Activated CD4-positive, alpha-beta T cell treated with anti-CD3 and anti-CD28 coated beads for 36 hours (primary cell): Measurements from ENCODE around the gene SFMBT1. TPM values are rescaled to one million over a fixed set of nuclear protein-coding genes. Genes with fewer than 3 reads are reported as not detected.

Experiments
- ATAC-seq: fragments of 200-7000 bp; cut with Tn5 transposase; one replicate; pipeline ENCODE4 v1.10.0; 2021; ENCODE audit warnings: mild to moderate bottlenecking, moderate library complexity
- CTCF ChIA-PET: fragments of 350-600 bp; sonication (Branson Sonifier 250); formaldehyde crosslinking; loops from one replicate; lab custom pipeline; 2021; ENCODE audit warnings: antibody characterized with exemption; lab: Charles Lee
- POLR2A ChIA-PET: fragments of 350-600 bp; sonication (Branson Sonifier 250); formaldehyde crosslinking; loops from one replicate; lab custom pipeline; 2021; ENCODE audit warnings: antibody characterized with exemption, inconsistent platforms; lab: Charles Lee
- DNase-seq: peaks from one replicate; pipeline ENCODE4 v3.0.0-alpha.2; 2020
- H3K27ac Mint-ChIP-seq: one replicate; pipeline ENCODE4 v1.8.0; 2021; ENCODE audit warnings: mixed read lengths
- H3K27me3 Mint-ChIP-seq: one replicate; pipeline ENCODE4 v1.8.0; 2021; ENCODE audit warnings: mixed read lengths
- H3K36me3 Mint-ChIP-seq: one replicate; pipeline ENCODE4 v1.8.0; 2021; ENCODE audit warnings: low read depth, mixed read lengths
- H3K4me1 Mint-ChIP-seq: one replicate; pipeline ENCODE4 v1.8.0; 2021; ENCODE audit warnings: mixed read lengths
- H3K4me3 Mint-ChIP-seq: one replicate; pipeline ENCODE4 v1.8.0; 2021; ENCODE audit warnings: mild to moderate bottlenecking, moderate library complexity, mixed read lengths
- H3K9me3 Mint-ChIP-seq: one replicate; pipeline ENCODE4 v1.8.0; 2021; ENCODE audit warnings: low read depth, mixed read lengths
- intact Hi-C, 2 experiments: fragments of 100-400 bp; cut with DNase I in 1 of 2; cut with micrococcal nuclease in 1 of 2; formaldehyde crosslinking; loops; one replicate each; pipeline versions ENCODE4 v1.14.2 to v1.15.1; 2022 to 2024; cut with DNase I, micrococcal nuclease
- total RNA-seq, 2 experiments: library from RNA; stranded (reverse); gene quantifications; one replicate each; pipeline ENCODE4 v1.2.3, GENCODE V29; 2021

Gene SFMBT1
- total RNA-seq, 2 experiments from 2014 or later, result 14.5 to 20.3 TPM

- DNase-seq, result no peak
- CTCF ChIA-PET, result interaction anchor here (1.3 to 2.2 kb wide), 2 partner anchors 19 to 55 kb away, joined by 3 to 11 read pairs; no protein-coding TSS in a partner anchor
These were observed 171.6 kb downstream of the SFMBT1 start for GRCh38 chr3:52874160-52874701.

GRCh38 chr3:52873433-52874159, 172.3 kb downstream of the SFMBT1 start:
- intact Hi-C loops, result loop anchor here in 1 of 2 experiments (1.0 kb wide), 1 partner anchor 20 kb away; no protein-coding TSS in a partner anchor
- Mint-ChIP-seq H3K9me3 (no peaks in the 10 kb centered on the region), H3K27ac (no peak overlapping the region), H3K27me3 (no peaks in the 10 kb centered on the region), H3K4me3 (no peak overlapping the region), H3K4me1 (peaks cover 37% of the 10 kb centered on the region), H3K36me3 (no peaks in the 10 kb centered on the region)
- DNase-seq (no peak), ATAC-seq (peak; percentile 69)
- CTCF ChIA-PET, result interaction anchor here (2.2 kb wide), 1 partner anchor 20 kb away, joined by 11 read pairs; no protein-coding TSS in a partner anchor
- POLR2A ChIA-PET, result no interaction called here

More at GRCh38 chr3:52874160-52874701, 171.6 kb downstream of the SFMBT1 start:
- no peak overlapping the region for H3K4me3 Mint-ChIP-seq
- peak; percentile 42 for ATAC-seq
- H3K27me3 Mint-ChIP-seq, result no peaks in the 10 kb centered on the region
- H3K27ac Mint-ChIP-seq, result no peak overlapping the region
- POLR2A ChIA-PET, result no interaction called here
- no peaks in the 10 kb centered on the region for H3K9me3 Mint-ChIP-seq
- intact Hi-C loops, result loop anchor here in 1 of 2 experiments (1.0 kb wide), 1 partner anchor 19 kb away; no protein-coding TSS in a partner anchor
- H3K36me3 Mint-ChIP-seq, result no peaks in the 10 kb centered on the region
- H3K4me1 Mint-ChIP-seq, result peaks cover 37% of the 10 kb centered on the region

- no peaks in the 10 kb centered on the region for H3K9me3 Mint-ChIP-seq
- ChIA-PET POLR2A (interaction anchor here (0.7 kb wide), 1 partner anchor 217 kb away, joined by 4 read pairs; no protein-coding TSS in a partner anchor), CTCF (no interaction called here)
- DNase-seq, result no peak
- no peaks in the 10 kb centered on the region for H3K27me3 Mint-ChIP-seq
- H3K36me3 Mint-ChIP-seq, result no peaks in the 10 kb centered on the region
- peaks cover 37% of the 10 kb centered on the region for H3K4me1 Mint-ChIP-seq
- H3K4me3 Mint-ChIP-seq, result no peak overlapping the region
- ATAC-seq, result no peak
- intact Hi-C loops, result no loop called here
- H3K27ac Mint-ChIP-seq, result peak overlapping the region; percentile 32
These were observed 173.6 kb downstream of the SFMBT1 start for GRCh38 chr3:52872245-52872644.

- ATAC-seq (no peak), DNase-seq (no peak)
- ChIA-PET CTCF (no interaction called here), POLR2A (no interaction called here)
- intact Hi-C loops, result no loop called here
- Mint-ChIP-seq H3K9me3 (no peaks in the 10 kb centered on the region), H3K27me3 (no peaks in the 10 kb centered on the region), H3K27ac (peak overlapping the region; percentile 32), H3K4me3 (no peak overlapping the region), H3K36me3 (no peaks in the 10 kb centered on the region), H3K4me1 (peaks cover 37% of the 10 kb centered on the region)
These were observed 174.1 kb downstream of the SFMBT1 start for GRCh38 chr3:52871761-52872160.

- H3K27ac Mint-ChIP-seq, result no peak overlapping the region
- DNase-seq, result no peak
- H3K27me3 Mint-ChIP-seq, result no peaks in the 10 kb centered on the region
These were observed 175.4 kb downstream of the SFMBT1 start for GRCh38 chr3:52870471-52870870.

GRCh38 chr3:52866427-52866826, 179.4 kb downstream of the SFMBT1 start:
- H3K36me3 Mint-ChIP-seq, result peaks cover 16% of the 10 kb centered on the region
- no peak overlapping the region for H3K27ac Mint-ChIP-seq
- peaks cover 6% of the 10 kb centered on the region for H3K4me1 Mint-ChIP-seq
- CTCF ChIA-PET, result interaction anchor here (0.6 kb wide), 1 partner anchor 144 kb away, joined by 4 read pairs; no protein-coding TSS in a partner anchor
- no peak for ATAC-seq
- peaks cover 12% of the 10 kb centered on the region for H3K9me3 Mint-ChIP-seq
- DNase-seq, result no peak
- POLR2A ChIA-PET, result no interaction called here
- H3K27me3 Mint-ChIP-seq, result no peaks in the 10 kb centered on the region
- intact Hi-C loops, result no loop called here
- no peak overlapping the region for H3K4me3 Mint-ChIP-seq

More at GRCh38 chr3:52870471-52870870, 175.4 kb downstream of the SFMBT1 start:
- peaks cover 33% of the 10 kb centered on the region for H3K4me1 Mint-ChIP-seq
- H3K4me3 Mint-ChIP-seq, result no peak overlapping the region
- H3K36me3 Mint-ChIP-seq, result peaks cover 4% of the 10 kb centered on the region
- ChIA-PET CTCF (no interaction called here), POLR2A (interaction anchor here (0.6 kb wide), 1 partner anchor 11 kb away, joined by 8 read pairs; no protein-coding TSS in a partner anchor)
- peaks cover 4% of the 10 kb centered on the region for H3K9me3 Mint-ChIP-seq
- no peak for ATAC-seq
- intact Hi-C loops, result no loop called here

- ChIA-PET CTCF (interaction anchor here (0.6 kb wide), 1 partner anchor 144 kb away, joined by 4 read pairs; no protein-coding TSS in a partner anchor), POLR2A (no interaction called here)
- intact Hi-C loops, result no loop called here
- Mint-ChIP-seq H3K27ac (no peak overlapping the region), H3K36me3 (peaks cover 16% of the 10 kb centered on the region), H3K9me3 (peaks cover 12% of the 10 kb centered on the region), H3K27me3 (no peaks in the 10 kb centered on the region), H3K4me1 (peaks cover 5% of the 10 kb centered on the region), H3K4me3 (no peak overlapping the region)
- ATAC-seq, result no peak
- no peak for DNase-seq
These were observed 179.9 kb downstream of the SFMBT1 start for GRCh38 chr3:52865994-52866393.

- DNase-seq (no peak), ATAC-seq (no peak)
- ChIA-PET CTCF (no interaction called here), POLR2A (interaction anchor here (0.6 kb wide), 2 partner anchors 38 to 81 kb away, joined by 3 to 4 read pairs; no protein-coding TSS in a partner anchor)
- intact Hi-C loops, result no loop called here
- no peaks in the 10 kb centered on the region for H3K4me1 Mint-ChIP-seq
- H3K36me3 Mint-ChIP-seq, result peaks cover 12% of the 10 kb centered on the region
- no peaks in the 10 kb centered on the region for H3K27me3 Mint-ChIP-seq
- no peak overlapping the region for H3K4me3 Mint-ChIP-seq
- peaks cover 8% of the 10 kb centered on the region for H3K9me3 Mint-ChIP-seq
- H3K27ac Mint-ChIP-seq, result no peak overlapping the region
These were observed 185.5 kb downstream of the SFMBT1 start for GRCh38 chr3:52860424-52860768.

- Mint-ChIP-seq H3K4me3 (no peak overlapping the region), H3K36me3 (peaks cover 10% of the 10 kb centered on the region), H3K27me3 (no peaks in the 10 kb centered on the region), H3K27ac (no peak overlapping the region), H3K4me1 (no peaks in the 10 kb centered on the region), H3K9me3 (peaks cover 8% of the 10 kb centered on the region)
- POLR2A ChIA-PET, result interaction anchor here (0.6 kb wide), 1 partner anchor 81 kb away, joined by 3 read pairs; no protein-coding TSS in a partner anchor
- CTCF ChIA-PET, result no interaction called here
- DNase-seq (no peak), ATAC-seq (no peak)
- intact Hi-C loops, result loop anchor here in 1 of 2 experiments (10.0 kb wide), 1 partner anchor 335 kb away; no protein-coding TSS in a partner anchor
These were observed 186.0 kb downstream of the SFMBT1 start for GRCh38 chr3:52859686-52860423.

GRCh38 chr3:52857864-52858263, 188.0 kb downstream of the SFMBT1 start:
- Mint-ChIP-seq H3K27ac (no peak overlapping the region), H3K4me3 (no peak overlapping the region), H3K4me1 (no peaks in the 10 kb centered on the region), H3K9me3 (no peaks in the 10 kb centered on the region), H3K27me3 (no peaks in the 10 kb centered on the region), H3K36me3 (peaks cover 1% of the 10 kb centered on the region)
- intact Hi-C loops, result loop anchor here in 1 of 2 experiments (10.0 kb wide), 1 partner anchor 337 kb away; no protein-coding TSS in a partner anchor
- CTCF ChIA-PET, result interaction anchor here (0.7 to 0.8 kb wide), 2 partner anchors 36 to 194 kb away, joined by 3 read pairs; no protein-coding TSS in a partner anchor
- no peak for DNase-seq
- POLR2A ChIA-PET, result no interaction called here
- ATAC-seq, result no peak

- Mint-ChIP-seq H3K27me3 (no peaks in the 10 kb centered on the region), H3K4me3 (no peak overlapping the region), H3K9me3 (no peaks in the 10 kb centered on the region), H3K4me1 (no peaks in the 10 kb centered on the region), H3K36me3 (no peaks in the 10 kb centered on the region), H3K27ac (no peak overlapping the region)
- DNase-seq (no peak), ATAC-seq (no peak)
- ChIA-PET POLR2A (no interaction called here), CTCF (interaction anchor here (0.5 to 1.6 kb wide), 2 partner anchors 48 to 1152 kb away, joined by 3 read pairs; no protein-coding TSS in a partner anchor)
- intact Hi-C loops, result loop anchor here in 1 of 2 experiments (10.0 kb wide), 1 partner anchor 338 kb away; no protein-coding TSS in a partner anchor
These were observed 188.7 kb downstream of the SFMBT1 start for GRCh38 chr3:52857133-52857532.
